ENCODE data around the gene RRAS. TPM values are rescaled to one million over a fixed set of nuclear protein-coding genes. Genes with fewer than 3 reads are reported as not detected.
"Not testable (repeated sequence)": the region's sequence is repeated elsewhere in the genome, so short reads cannot be mapped to it uniquely, and the experiment has no call there.

RRAS gene
- total RNA-seq, 1 donor from 2014 or later = 4.2 TPM

DNA sequence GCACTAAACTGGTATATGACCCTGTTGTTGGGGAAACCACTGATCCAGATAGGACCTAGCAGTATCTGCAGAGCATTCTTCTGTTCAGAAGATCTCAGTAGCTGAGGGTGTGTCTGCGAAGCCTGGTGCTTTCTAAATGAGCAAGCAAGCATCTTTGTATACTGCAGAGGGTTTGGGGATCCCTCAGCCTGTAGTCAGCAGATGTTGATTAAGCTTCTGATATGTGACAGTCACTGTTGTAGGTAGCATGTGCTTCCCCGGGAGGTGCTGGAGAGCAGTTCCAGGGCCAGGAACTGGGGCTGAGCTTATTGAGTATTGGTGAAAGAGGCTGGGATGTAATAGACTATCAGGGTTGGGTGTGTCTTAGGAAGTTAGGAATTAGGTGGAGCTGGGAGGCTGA is 3.5 kb upstream of the RRAS start:
- H3K27ac ChIP-seq (ENCODE audit: low read depth, low read length) = no peak overlapping the region
- H3K4me1 ChIP-seq (ENCODE audit: control insufficient read depth in 3 of 3, insufficient read depth in 3 of 3, low read length in 3 of 3) = peaks cover 32 to 39% (median 39%) of the 10 kb centered on the region in 3 donors
- H3K9me3 ChIP-seq (ENCODE audit: control insufficient read depth in 3 of 3, low read length in 3 of 3) = no peaks in the 10 kb centered on the region
- no peaks in the 10 kb centered on the region for H3K27me3 ChIP-seq (ENCODE audit: control insufficient read depth in 3 of 3, insufficient read depth in 3 of 3, low read length in 3 of 3)
- H3K36me3 ChIP-seq (ENCODE audit: control insufficient read depth in 3 of 3, insufficient read depth in 3 of 3, low read length in 3 of 3) = peaks cover 16 to 27% (median 25%) of the 10 kb centered on the region in 3 donors
- peak overlapping the region; percentile 22 to 99 (median 95) for H3K4me3 ChIP-seq (ENCODE audit: low read length in 3 of 3)
- H3K9ac ChIP-seq (ENCODE audit: low read depth in 1 of 3, low read length in 3 of 3) = peak overlapping the region; percentile 98 to 99 (median 99)

GRCh38 chr19:49642492-49643035 is 2.6 kb upstream of the RRAS start:
- H3K4me1 ChIP-seq (ENCODE audit: control insufficient read depth in 3 of 3, insufficient read depth in 3 of 3, low read length in 3 of 3) = peaks cover 38 to 43% (median 38%) of the 10 kb centered on the region in 3 donors
- H3K27ac ChIP-seq (ENCODE audit: low read depth, low read length) = peak overlapping the region; percentile 100
- peaks cover 16 to 24% (median 23%) of the 10 kb centered on the region in 3 donors for H3K36me3 ChIP-seq (ENCODE audit: control insufficient read depth in 3 of 3, insufficient read depth in 3 of 3, low read length in 3 of 3)
- H3K9me3 ChIP-seq (ENCODE audit: control insufficient read depth in 3 of 3, low read length in 3 of 3) = no peaks in the 10 kb centered on the region
- H3K27me3 ChIP-seq (ENCODE audit: control insufficient read depth in 3 of 3, insufficient read depth in 3 of 3, low read length in 3 of 3) = no peaks in the 10 kb centered on the region
- peak overlapping the region; percentile 98 to 99 (median 99) for H3K9ac ChIP-seq (ENCODE audit: low read depth in 1 of 3, low read length in 3 of 3)
- H3K4me3 ChIP-seq (ENCODE audit: low read length in 3 of 3) = peak overlapping the region; percentile 95 to 99 (median 97)

DNA sequence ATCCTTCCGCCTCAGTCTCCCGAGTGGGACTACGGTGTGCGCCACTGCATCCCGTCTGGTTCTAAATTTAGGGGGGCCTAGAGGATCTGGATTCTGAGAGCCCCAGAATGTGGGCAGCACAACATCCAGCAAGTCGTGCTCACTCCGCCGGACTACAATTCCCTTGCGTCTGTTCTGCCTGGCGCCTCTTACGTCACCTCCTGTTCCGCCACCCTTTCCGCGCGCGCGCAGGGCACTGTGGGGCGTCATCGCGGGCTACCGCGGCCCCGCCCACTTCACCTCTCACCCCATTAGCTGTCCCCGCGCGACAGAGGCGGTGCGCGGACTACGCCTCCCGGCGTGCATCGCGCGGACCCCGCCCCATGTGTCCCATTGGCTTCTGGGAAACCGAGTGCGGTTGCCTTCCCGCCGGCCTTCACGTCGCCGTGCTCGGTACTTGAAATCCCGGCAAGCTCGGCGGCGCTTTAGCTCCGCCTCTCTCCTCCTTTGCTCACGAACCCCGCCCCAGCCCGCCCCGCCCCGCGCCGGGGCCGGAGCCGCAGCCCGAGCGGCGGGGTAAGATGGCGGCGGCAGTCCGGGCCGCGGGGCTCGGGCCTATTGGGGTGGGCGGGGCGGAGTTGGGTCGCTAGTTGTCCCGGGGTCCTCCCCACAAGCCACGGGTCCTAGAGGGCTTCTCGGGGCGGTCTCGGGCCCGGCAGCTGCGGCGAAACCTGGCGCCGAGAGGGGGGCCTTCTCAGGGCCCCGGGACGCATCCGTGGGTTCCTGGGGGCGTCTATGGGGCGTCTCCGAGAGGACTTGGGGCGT is 1.9 kb upstream of the RRAS start, which contains the start of gene SCAF1:
TSS of gene SCAF1 (plus strand) at position 522 of the 804 bp plus-strand sequence. CDS start 2,818 bp downstream, outside the sequence.
- Histone ChIP-seq H3K27me3 (ENCODE audit: control insufficient read depth in 3 of 3, insufficient read depth in 3 of 3, low read length in 3 of 3) (no peaks in the 10 kb centered on the region), H3K9ac (ENCODE audit: low read depth in 1 of 3, low read length in 3 of 3) (peak within 1 kb of the TSS; percentile 98 to 100 (median 99)), H3K36me3 (ENCODE audit: control insufficient read depth in 3 of 3, insufficient read depth in 3 of 3, low read length in 3 of 3) (peaks cover 13 to 18% (median 18%) of the 10 kb centered on the region in 3 donors), H3K4me1 (ENCODE audit: control insufficient read depth in 3 of 3, insufficient read depth in 3 of 3, low read length in 3 of 3) (peaks cover 38 to 42% (median 39%) of the 10 kb centered on the region in 3 donors), H3K9me3 (ENCODE audit: control insufficient read depth in 3 of 3, low read length in 3 of 3) (no peaks in the 10 kb centered on the region), H3K4me3 (ENCODE audit: low read length in 3 of 3) (peak within 1 kb of the TSS; percentile 95 to 99 (median 97)), H3K27ac (ENCODE audit: low read depth, low read length) (peak within 1 kb of the TSS; percentile 100)

DNA sequence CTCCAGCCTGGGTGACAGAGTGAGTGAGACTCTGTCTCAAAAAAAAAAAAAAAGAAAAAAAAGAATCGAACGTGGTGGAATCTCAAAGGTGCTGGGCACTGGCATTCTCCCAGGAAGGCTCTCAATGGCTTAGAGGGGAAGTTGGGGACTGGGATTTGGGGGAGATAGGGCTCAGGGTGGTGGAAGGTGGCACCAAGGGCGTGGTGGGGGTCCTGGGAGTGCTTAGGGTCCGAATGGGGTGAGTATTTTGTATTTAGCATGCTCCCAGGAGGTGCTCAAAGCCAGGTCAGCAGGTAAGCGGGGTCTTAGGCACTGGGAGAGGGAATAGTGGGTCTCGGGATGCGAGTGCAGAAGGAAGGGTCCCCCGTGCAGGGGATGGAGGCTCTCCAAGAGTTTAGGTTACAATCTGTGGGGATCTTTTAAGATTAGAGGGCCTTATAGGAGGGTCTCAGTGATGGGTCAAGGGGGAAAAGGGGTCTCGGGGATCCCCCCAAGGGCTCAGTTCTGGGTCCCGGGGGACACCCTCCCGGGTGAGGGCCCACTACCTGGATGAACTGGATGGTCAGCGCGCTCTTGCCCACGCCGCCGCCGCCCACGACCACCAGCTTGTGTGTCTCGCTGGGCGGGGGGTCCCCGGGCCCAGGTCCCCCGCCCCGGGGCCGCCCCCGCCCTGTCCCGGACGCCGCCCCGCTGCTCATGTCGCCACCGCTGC is 386 bp downstream of the RRAS start:
- H3K9me3 ChIP-seq (ENCODE audit: control insufficient read depth in 3 of 3, low read length in 3 of 3) = no peaks in the 10 kb centered on the region
- H3K27ac ChIP-seq (ENCODE audit: low read depth, low read length) = peak overlapping the region; percentile 100
- peak overlapping the region; percentile 75 to 84 (median 82) for H3K4me3 ChIP-seq (ENCODE audit: low read length in 3 of 3)
- H3K36me3 ChIP-seq (ENCODE audit: control insufficient read depth in 3 of 3, insufficient read depth in 3 of 3, low read length in 3 of 3) = peaks cover 0 to 10% (median 5%) of the 10 kb centered on the region in 3 donors
- peaks cover 34 to 44% (median 37%) of the 10 kb centered on the region in 3 donors for H3K4me1 ChIP-seq (ENCODE audit: control insufficient read depth in 3 of 3, insufficient read depth in 3 of 3, low read length in 3 of 3)
- no peaks in the 10 kb centered on the region for H3K27me3 ChIP-seq (ENCODE audit: control insufficient read depth in 3 of 3, insufficient read depth in 3 of 3, low read length in 3 of 3)
- peak overlapping the region; percentile 57 to 77 (median 77) for H3K9ac ChIP-seq (ENCODE audit: low read depth in 1 of 3, low read length in 3 of 3)

- H3K9ac ChIP-seq (ENCODE audit: low read depth in 1 of 3, low read length in 3 of 3) = peak overlapping the region in 2 of 3 donors; percentile 45 to 66
- peaks cover 25 to 30% (median 28%) of the 10 kb centered on the region in 3 donors for H3K4me1 ChIP-seq (ENCODE audit: control insufficient read depth in 3 of 3, insufficient read depth in 3 of 3, low read length in 3 of 3)
- no peaks in the 10 kb centered on the region for H3K9me3 ChIP-seq (ENCODE audit: control insufficient read depth in 3 of 3, low read length in 3 of 3)
- peaks cover 0 to 10% (median 5%) of the 10 kb centered on the region in 3 donors for H3K36me3 ChIP-seq (ENCODE audit: control insufficient read depth in 3 of 3, insufficient read depth in 3 of 3, low read length in 3 of 3)
- H3K27ac ChIP-seq (ENCODE audit: low read depth, low read length) = peak overlapping the region; percentile 64
- H3K27me3 ChIP-seq (ENCODE audit: control insufficient read depth in 3 of 3, insufficient read depth in 3 of 3, low read length in 3 of 3) = no peaks in the 10 kb centered on the region
- peak overlapping the region; percentile 46 to 82 (median 54) for H3K4me3 ChIP-seq (ENCODE audit: low read length in 3 of 3)
These were observed 1.9 kb downstream of the RRAS start for GRCh38 chr19:49637821-49638738.

DNA sequence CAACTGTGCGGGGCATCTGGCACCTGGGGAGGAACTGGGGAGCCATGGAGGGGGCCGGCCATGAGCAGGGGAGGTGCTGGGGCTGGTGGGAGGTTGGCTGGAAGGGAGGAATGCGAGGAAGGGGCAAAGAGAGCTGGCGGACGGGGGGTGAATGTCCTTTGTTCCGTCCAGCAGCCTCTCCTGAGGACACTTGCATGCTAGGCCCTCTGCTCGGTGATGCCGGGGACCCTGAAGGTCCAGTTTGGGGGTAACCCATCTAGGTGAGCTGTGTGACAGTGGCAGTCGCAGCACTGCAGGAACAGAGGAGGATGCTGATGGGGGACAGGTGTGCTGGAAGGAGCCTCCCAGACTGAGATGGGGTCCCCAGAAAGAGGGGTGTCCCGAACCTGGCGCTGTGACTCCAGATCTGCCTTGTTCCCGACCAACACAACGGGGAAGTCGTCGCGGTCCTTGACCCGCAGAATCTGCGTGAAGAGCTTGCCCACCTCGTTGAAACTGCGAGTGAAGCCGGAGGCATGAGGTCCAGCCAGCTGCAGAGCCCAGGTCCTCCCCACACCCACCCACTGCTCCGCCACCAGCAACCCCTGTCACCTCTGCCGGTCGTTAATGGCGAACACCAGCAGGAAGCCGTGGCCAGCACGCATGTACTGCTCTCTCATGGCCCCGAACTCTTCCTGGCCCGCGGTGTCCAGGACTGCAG is 3.6 kb downstream of the RRAS start:
- H3K4me3 ChIP-seq (ENCODE audit: low read length in 3 of 3) = no peak overlapping the region
- H3K27ac ChIP-seq (ENCODE audit: low read depth, low read length) = no peak overlapping the region
- no peak overlapping the region for H3K9ac ChIP-seq (ENCODE audit: low read depth in 1 of 3, low read length in 3 of 3)
- no peaks in the 10 kb centered on the region for H3K9me3 ChIP-seq (ENCODE audit: control insufficient read depth in 3 of 3, low read length in 3 of 3)
- peaks cover 19 to 27% (median 22%) of the 10 kb centered on the region in 3 donors for H3K4me1 ChIP-seq (ENCODE audit: control insufficient read depth in 3 of 3, insufficient read depth in 3 of 3, low read length in 3 of 3)
- H3K36me3 ChIP-seq (ENCODE audit: control insufficient read depth in 3 of 3, insufficient read depth in 3 of 3, low read length in 3 of 3) = peaks cover 0 to 8% (median 5%) of the 10 kb centered on the region in 3 donors
- no peaks in the 10 kb centered on the region for H3K27me3 ChIP-seq (ENCODE audit: control insufficient read depth in 3 of 3, insufficient read depth in 3 of 3, low read length in 3 of 3)

DNA sequence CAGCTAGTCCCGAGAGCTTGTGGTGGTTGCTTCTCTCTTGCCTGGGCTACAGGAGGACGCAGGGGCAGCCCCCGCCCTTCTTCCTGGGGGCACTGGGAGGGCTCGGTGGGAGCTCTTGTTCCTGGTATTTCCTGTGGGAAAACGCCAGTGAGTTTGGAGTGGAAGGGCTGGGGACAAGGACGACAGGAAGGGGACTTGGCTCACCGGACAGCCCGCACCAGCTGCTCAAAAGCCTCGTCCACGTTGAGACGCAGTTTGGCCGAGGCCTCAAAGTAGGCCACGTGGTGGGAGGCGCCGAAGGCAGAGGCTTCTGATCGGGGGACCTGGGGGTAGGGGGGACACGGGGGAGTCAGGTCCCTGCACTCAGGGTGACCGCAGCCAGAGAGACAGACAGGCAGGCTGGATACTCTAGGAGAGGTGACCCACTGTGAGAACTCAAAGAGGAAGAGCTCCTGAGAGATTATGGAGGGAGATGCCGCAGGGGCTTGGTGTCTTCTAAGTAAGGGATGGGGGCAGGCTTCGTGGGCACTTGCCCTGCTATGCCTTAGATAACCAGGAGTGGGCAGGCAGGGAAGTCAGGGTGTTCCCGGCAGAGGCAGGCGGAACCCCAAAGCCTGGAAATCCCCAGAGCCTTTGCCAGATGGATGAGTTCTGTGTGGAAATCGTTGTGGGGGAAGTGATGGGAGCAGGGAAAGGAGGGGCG is 4.3 kb downstream of the RRAS start:
- H3K4me3 ChIP-seq (ENCODE audit: low read length in 3 of 3) = no peak overlapping the region
- H3K36me3 ChIP-seq (ENCODE audit: control insufficient read depth in 3 of 3, insufficient read depth in 3 of 3, low read length in 3 of 3) = peaks cover 0 to 8% (median 5%) of the 10 kb centered on the region in 3 donors
- H3K4me1 ChIP-seq (ENCODE audit: control insufficient read depth in 3 of 3, insufficient read depth in 3 of 3, low read length in 3 of 3) = peaks cover 21 to 22% (median 22%) of the 10 kb centered on the region in 3 donors
- peak overlapping the region in 1 of 3 donors; percentile 16 for H3K9ac ChIP-seq (ENCODE audit: low read depth in 1 of 3, low read length in 3 of 3)
- H3K27ac ChIP-seq (ENCODE audit: low read depth, low read length) = no peak overlapping the region
- H3K27me3 ChIP-seq (ENCODE audit: control insufficient read depth in 3 of 3, insufficient read depth in 3 of 3, low read length in 3 of 3) = no peaks in the 10 kb centered on the region
- no peaks in the 10 kb centered on the region for H3K9me3 ChIP-seq (ENCODE audit: control insufficient read depth in 3 of 3, low read length in 3 of 3)

- H3K36me3 ChIP-seq (ENCODE audit: control insufficient read depth in 3 of 3, insufficient read depth in 3 of 3, low read length in 3 of 3); H3K9ac ChIP-seq (ENCODE audit: low read depth in 1 of 3, low read length in 3 of 3): not testable (repeated sequence)
- H3K4me1 ChIP-seq (ENCODE audit: control insufficient read depth in 3 of 3, insufficient read depth in 3 of 3, low read length in 3 of 3) = peaks cover 13 to 14% (median 14%) of the 10 kb centered on the region in 3 donors
These were observed 6.7 kb downstream of the RRAS start for GRCh38 chr19:49633273-49633672.

More at GRCh38 chr19:49633273-49633672, 6.7 kb downstream of the RRAS start:
- not testable (repeated sequence) for H3K27ac ChIP-seq (ENCODE audit: low read depth, low read length); H3K27me3 ChIP-seq (ENCODE audit: control insufficient read depth in 3 of 3, insufficient read depth in 3 of 3, low read length in 3 of 3); H3K9me3 ChIP-seq (ENCODE audit: control insufficient read depth in 3 of 3, low read length in 3 of 3); H3K4me3 ChIP-seq (ENCODE audit: low read length in 3 of 3)
